GM19193 (cell line): ENCODE data around the gene ZFP36L1.
A peak's percentile ranks its signal among the peaks of the same experiment; 100 is the strongest.

Source experiments
- POLR2A ChIP-seq: IDR thresholded peaks from 4 replicates; pipeline ENCODE4 v1.6.1; 2011; ENCODE audit not compliant: insufficient read depth, insufficient read length; ENCODE audit errors: extremely low read depth

The ZFP36L1 gene

GRCh38 chr14:68792979-68793733 lies at the start of gene ZFP36L1:
Gene ZFP36L1, minus strand, starts transcription at chr14:68793067. Its CDS starts 129 bp downstream, at chr14:68792938.
- peak; percentile 99 for TF ChIP-seq POLR2A

- TF ChIP-seq POLR2A = no peak
Measured at GRCh38 chr14:68842298-68842697, 49.4 kb upstream of the ZFP36L1 start.

- TF ChIP-seq POLR2A = no peak
Measured at GRCh38 chr14:68841016-68841809, 48.3 kb upstream of the ZFP36L1 start.

- TF ChIP-seq POLR2A = no peak
Measured at GRCh38 chr14:68840454-68840853, 47.6 kb upstream of the ZFP36L1 start.

- no peak for TF ChIP-seq POLR2A
Measured at GRCh38 chr14:68836082-68836481, 43.2 kb upstream of the ZFP36L1 start.

GRCh38 chr14:68834816-68835215 lies 41.9 kb upstream of the ZFP36L1 start:
- TF ChIP-seq POLR2A = no peak

GRCh38 chr14:68828698-68829097 lies 35.8 kb upstream of the ZFP36L1 start:
- TF ChIP-seq POLR2A = no peak

- TF ChIP-seq POLR2A = no peak
Measured at GRCh38 chr14:68825729-68826128, 32.9 kb upstream of the ZFP36L1 start.

- TF ChIP-seq POLR2A = no peak
Measured at GRCh38 chr14:68824517-68825347, 31.9 kb upstream of the ZFP36L1 start.

GRCh38 chr14:68824207-68824516 lies 31.3 kb upstream of the ZFP36L1 start:
- TF ChIP-seq POLR2A = no peak

GRCh38 chr14:68823434-68824206 lies 30.8 kb upstream of the ZFP36L1 start:
- no peak for TF ChIP-seq POLR2A

- TF ChIP-seq POLR2A = no peak
Measured at GRCh38 chr14:68822926-68823325, 30.1 kb upstream of the ZFP36L1 start.

GRCh38 chr14:68822132-68822651 lies 29.3 kb upstream of the ZFP36L1 start:
- TF ChIP-seq POLR2A = peak; percentile 85

GRCh38 chr14:68820999-68821683 lies 28.3 kb upstream of the ZFP36L1 start:
- TF ChIP-seq POLR2A = peak; percentile 49
